Body of pancreas (tissue), 4 donors: ENCODE results near the gene IFNA2. TPM values are rescaled to one million over a fixed set of nuclear protein-coding genes. Genes with fewer than 3 reads are reported as not detected.

Experiments
- ATAC-seq: fragments of 150-250 bp; one replicate; pipeline ENCODE4 v1.9.1; 2016
- DNase-seq, 4 donors: peaks; one replicate each; pipeline ENCODE4 v3.0.0-alpha.2; 2019
- H3K27ac ChIP-seq, 4 donors: fragments of 200-600 bp; sonication (generic); 1 replicate in 3 of 4; 2 replicates in 1 of 4; pipeline versions ENCODE4 v1.5.1 to v1.6.1; 2016 to 2019; ENCODE audit warnings: mild to moderate bottlenecking in 1 of 4, mixed read lengths in 1 of 4, moderate library complexity in 1 of 4
- H3K27me3 ChIP-seq, 2 donors: fragments of 200-600 bp; sonication (generic); one replicate each; pipeline ENCODE4 v1.6.0; 2016; ENCODE audit warnings: mild to moderate bottlenecking in 1 of 2
- H3K36me3 ChIP-seq, 2 donors: fragments of 200-600 bp; sonication (generic); replicated peaks in 1 of 2; 2 replicates each; pipeline ENCODE4 v1.5.1; 2016; ENCODE audit warnings: low read depth in 2 of 2; ENCODE audit not compliant: insufficient read depth in 1 of 2
- H3K4me1 ChIP-seq: fragments of 200-600 bp; sonication (generic); one replicate; pipeline ENCODE4 v1.6.0; 2016
- H3K4me3 ChIP-seq, 2 donors: fragments of 200-600 bp; sonication (generic); 1 replicate in 1 of 2; 2 replicates in 1 of 2; pipeline ENCODE4 v1.5.1; 2016 to 2019
- H3K9me3 ChIP-seq, 3 donors: fragments of 200-600 bp; sonication (generic); 1 replicate in 2 of 3; 2 replicates in 1 of 3; pipeline ENCODE4 v1.5.1; 2016
- POLR2A ChIP-seq, 3 donors: fragments of 450-650 bp; IDR thresholded peaks; one replicate each; pipeline ENCODE4 v1.6.1; 2016; ENCODE audit warnings: antibody characterized with exemption in 3 of 3, mild to moderate bottlenecking in 2 of 3
- WGBS, 2 donors: methylation state at CpG; one replicate each; pipeline ENCODE4 v1.1.5; 2017; 5-methylcytosine and 5-hydroxymethylcytosine counted together
- intact Hi-C: fragments of 100-400 bp; cut with DNase I; formaldehyde crosslinking; loops from one replicate; pipeline ENCODE4 v1.15.1; 2023
- total RNA-seq, 2 donors: library from RNA; depleted of rRNA; stranded (reverse); fragments of >200 nt; gene quantifications; one replicate each; pipeline ENCODE4 v1.1.0, GENCODE V29; 2016
- TF ChIP-seq, protein P1 (sequence below), 7 experiments: fragments of 450-650 bp in 4 of 7; fragments of 200-600 bp in 3 of 7; sonication (generic) in 3 of 7; IDR thresholded peaks; one replicate each; pipeline ENCODE4 v1.5.1; 2016 to 2019; ENCODE audit warnings: antibody characterized with exemption in 7 of 7

Gene IFNA2
- total RNA-seq, 2 donors from 2014 or later = not detected

DNA sequence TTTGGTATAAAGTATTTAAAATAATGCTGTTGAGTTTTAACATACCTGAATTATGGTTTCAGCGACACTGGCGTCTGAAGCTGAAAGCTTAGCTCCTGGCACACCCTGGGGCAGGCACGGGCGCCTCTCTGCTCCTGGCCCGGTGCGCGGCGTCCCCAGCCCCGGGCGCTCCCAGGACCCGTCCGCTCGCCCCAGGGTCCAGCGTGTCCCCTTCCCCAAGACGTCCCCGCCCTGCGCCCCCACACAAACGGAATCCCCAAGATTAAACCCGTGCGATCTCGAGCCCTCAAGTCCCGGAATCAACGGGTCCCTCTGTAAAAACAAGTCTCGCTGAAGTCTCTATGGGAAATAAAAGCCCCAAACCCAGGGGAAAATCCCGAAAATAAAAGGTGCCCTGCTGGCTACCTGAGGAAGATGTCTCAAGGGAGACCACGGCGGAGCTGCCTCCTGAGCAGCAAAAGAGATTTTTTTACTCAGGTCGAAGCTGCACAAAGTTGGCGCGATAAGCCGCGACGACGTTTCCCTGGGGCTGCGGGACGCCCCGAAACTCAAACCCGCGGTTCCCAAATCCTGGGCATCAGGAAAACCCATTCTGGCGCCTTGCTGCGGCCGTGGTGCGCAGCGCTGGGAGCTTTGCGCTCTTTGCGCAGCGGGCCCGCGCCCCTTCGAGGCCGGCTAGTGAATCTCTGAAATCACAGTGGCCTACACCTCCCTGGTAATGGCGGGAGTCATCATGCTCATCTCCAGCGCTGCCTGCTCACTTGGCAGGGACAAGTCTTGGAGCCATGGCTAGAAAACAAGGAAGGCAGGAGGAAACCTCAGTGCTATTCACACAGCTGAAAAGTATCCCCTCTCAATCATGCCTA, 17.4 kb upstream of the IFNA2 start:
- TF ChIP-seq POLR2A (IDR thresholded peaks at IDR 0.05) = no peak
- TF ChIP-seq, protein P1, sequence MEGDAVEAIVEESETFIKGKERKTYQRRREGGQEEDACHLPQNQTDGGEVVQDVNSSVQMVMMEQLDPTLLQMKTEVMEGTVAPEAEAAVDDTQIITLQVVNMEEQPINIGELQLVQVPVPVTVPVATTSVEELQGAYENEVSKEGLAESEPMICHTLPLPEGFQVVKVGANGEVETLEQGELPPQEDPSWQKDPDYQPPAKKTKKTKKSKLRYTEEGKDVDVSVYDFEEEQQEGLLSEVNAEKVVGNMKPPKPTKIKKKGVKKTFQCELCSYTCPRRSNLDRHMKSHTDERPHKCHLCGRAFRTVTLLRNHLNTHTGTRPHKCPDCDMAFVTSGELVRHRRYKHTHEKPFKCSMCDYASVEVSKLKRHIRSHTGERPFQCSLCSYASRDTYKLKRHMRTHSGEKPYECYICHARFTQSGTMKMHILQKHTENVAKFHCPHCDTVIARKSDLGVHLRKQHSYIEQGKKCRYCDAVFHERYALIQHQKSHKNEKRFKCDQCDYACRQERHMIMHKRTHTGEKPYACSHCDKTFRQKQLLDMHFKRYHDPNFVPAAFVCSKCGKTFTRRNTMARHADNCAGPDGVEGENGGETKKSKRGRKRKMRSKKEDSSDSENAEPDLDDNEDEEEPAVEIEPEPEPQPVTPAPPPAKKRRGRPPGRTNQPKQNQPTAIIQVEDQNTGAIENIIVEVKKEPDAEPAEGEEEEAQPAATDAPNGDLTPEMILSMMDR (IDR thresholded peaks at IDR 0.05) = no peak
- intact Hi-C loops = loop anchor here (10.0 kb wide), 1 partner anchor 78 kb away; no protein-coding TSS in a partner anchor
- H3K9me3 ChIP-seq = no peaks in the 10 kb centered on the region
- peaks cover 11% of the 10 kb centered on the region for H3K4me1 ChIP-seq
- H3K27me3 ChIP-seq = no peaks in the 10 kb centered on the region
- H3K36me3 ChIP-seq = no peaks in the 10 kb centered on the region
- DNase-seq = no peak
- ATAC-seq = no peak
- 3 to 5% methylated on average over 43 to 53 of the region's 53 CpGs for WGBS, 2 donors
- H3K27ac ChIP-seq = no peak overlapping the region
- H3K4me3 ChIP-seq = no peak overlapping the region

DNA sequence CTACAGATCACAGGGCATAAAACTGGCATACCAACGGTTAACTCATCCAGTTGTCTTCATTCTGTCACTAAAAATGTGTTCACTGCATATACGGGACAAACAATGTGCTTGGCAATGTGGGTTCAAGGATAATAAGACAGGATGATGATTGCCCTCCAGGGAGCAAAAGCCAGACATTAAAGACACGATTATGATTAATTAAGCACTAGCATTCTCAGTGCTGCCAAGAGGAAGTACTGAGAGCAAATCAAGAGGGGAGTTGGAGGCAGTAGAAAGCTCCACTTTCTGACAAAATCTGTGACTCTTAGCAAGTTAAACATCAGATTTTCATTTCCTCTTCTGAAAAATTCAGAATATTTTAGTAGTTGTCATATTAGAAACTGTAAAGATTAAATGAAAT, 14.8 kb upstream of the IFNA2 start:
- Histone ChIP-seq H3K27ac (no peak overlapping the region), H3K27me3 (no peaks in the 10 kb centered on the region), H3K9me3 (no peaks in the 10 kb centered on the region), H3K4me1 (peaks cover 11% of the 10 kb centered on the region), H3K36me3 (no peaks in the 10 kb centered on the region), H3K4me3 (no peak overlapping the region)
- TF ChIP-seq POLR2A (IDR thresholded peaks at IDR 0.05) = no peak
- TF ChIP-seq, protein P1 (IDR thresholded peaks at IDR 0.05) = no peak
- DNase-seq (no peak), ATAC-seq (no peak)
- 10 to 25% methylated on average over 3 of the region's 3 CpGs for WGBS, 2 donors
- intact Hi-C loops = loop anchor here (10.0 kb wide), 1 partner anchor 75 kb away; no protein-coding TSS in a partner anchor

DNA sequence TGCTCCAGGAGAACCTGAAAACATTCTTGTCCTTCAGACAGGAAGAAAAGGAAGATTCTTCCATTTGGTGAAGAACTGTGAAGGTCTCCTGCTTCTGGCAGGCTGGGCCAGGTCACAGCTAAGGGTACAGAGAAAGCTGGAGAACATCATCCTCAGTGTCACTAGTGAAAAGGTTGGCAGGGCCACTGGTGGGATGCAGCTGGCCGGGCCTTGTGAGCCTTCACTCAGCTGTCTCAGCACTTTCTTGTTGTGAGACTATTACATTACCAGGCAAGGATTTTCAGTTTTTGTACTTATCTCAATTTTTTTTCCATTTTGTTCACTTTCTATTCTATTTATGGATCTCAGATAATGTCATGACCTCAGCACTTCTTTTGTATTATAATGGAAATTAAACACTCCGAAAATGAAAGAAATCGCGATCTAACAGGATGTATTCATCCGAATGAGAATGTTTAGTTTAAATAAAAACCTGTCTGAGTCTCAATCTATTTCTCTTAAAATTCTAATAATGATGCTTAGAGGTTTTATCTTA, 13.8 kb upstream of the IFNA2 start:
- Histone ChIP-seq H3K27ac (no peak overlapping the region), H3K4me1 (peaks cover 11% of the 10 kb centered on the region), H3K27me3 (no peaks in the 10 kb centered on the region), H3K36me3 (no peaks in the 10 kb centered on the region), H3K4me3 (no peak overlapping the region), H3K9me3 (no peaks in the 10 kb centered on the region)
- 80 to 81% methylated on average over 5 of the region's 5 CpGs for WGBS, 2 donors
- TF ChIP-seq, protein P1 (IDR thresholded peaks at IDR 0.05) = no peak
- intact Hi-C loops = no loop called here
- ATAC-seq (no peak), DNase-seq (no peak)

DNA sequence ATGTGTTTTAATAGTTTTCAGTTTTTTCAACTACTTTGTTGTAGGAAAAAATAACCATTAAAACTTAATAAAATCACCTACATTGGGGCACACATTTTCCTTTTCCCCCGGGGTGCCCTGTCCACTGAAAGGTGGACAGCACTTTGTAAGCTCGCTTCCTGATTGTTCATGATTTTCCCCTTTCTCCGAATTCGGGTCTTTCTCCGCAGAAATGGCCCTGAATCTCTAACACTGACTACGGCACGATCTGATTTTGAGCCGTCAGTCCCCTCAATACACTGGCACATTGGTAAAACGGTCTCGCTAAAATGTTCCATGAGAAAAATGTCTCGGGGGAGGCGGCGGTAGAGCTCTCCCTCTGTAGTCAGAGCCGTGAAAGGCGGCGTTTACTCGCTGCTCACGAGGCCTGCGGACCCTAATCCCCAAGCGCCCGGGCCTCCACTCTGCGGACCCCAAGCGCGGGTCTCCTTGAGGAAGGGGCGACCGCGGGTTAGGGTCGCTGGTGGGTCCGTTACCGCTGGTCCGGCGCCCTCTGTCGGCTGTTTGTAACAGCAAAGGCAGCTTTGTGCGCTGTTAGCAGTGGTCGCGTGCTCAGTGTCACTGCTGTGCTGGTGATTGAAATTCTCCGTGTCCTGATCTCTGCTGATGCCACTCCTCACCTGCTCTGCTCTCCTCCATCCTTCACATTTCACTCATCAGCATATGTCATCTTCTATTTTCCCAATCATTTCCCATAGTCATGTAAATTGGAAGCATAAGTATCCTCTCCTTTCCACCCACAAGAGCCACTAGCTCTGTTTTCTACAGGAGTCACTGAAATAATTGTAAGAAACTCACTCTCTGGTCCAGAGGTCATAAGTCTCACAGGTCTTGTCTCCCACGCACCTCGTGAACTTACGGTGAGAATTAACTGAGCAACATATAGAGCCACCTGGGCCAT, 10.8 kb upstream of the IFNA2 start:
- intact Hi-C loops = no loop called here
- WGBS, 2 donors = 4 to 7% methylated on average over 33 to 40 of the region's 40 CpGs
- DNase-seq = peak; percentile 37 to 65 (median 50)
- H3K27ac ChIP-seq = no peak overlapping the region
- TF ChIP-seq, protein P1 (IDR thresholded peaks at IDR 0.05) = peak; percentile 50 to 75 (median 67)
- no peak for TF ChIP-seq POLR2A (IDR thresholded peaks at IDR 0.05)
- ATAC-seq = peak; percentile 48
- no peaks in the 10 kb centered on the region for H3K4me1 ChIP-seq
- H3K9me3 ChIP-seq = no peaks in the 10 kb centered on the region
- no peaks in the 10 kb centered on the region for H3K27me3 ChIP-seq
- H3K36me3 ChIP-seq = no peaks in the 10 kb centered on the region
- peak overlapping the region in 1 of 2 donors; percentile 22 for H3K4me3 ChIP-seq
